Adrenal gland (tissue), 5 donors: ENCODE results near the gene SH3BP4.

ENCODE experiments used
- POLR2A ChIP-seq, 2 donors: fragments of 450-650 bp; IDR thresholded peaks; one replicate each; pipeline ENCODE4 v1.6.1; 2017; ENCODE audit warnings: antibody characterized with exemption in 2 of 2, mild to moderate bottlenecking in 2 of 2, moderate library complexity in 1 of 2
- TF ChIP-seq, protein P1 (sequence below), 6 experiments: fragments of 450-650 bp in 4 of 6; fragments of 200-600 bp in 2 of 6; sonication (generic) in 1 of 6; IDR thresholded peaks; 1 replicate in 5 of 6; 2 replicates in 1 of 6; pipeline versions ENCODE4 v1.5.1 to v1.8.0; 2016 to 2021; ENCODE audit warnings: antibody characterized with exemption in 6 of 6, mild to moderate bottlenecking in 2 of 6, moderate library complexity in 1 of 6
- donor health status: DM: no; HTN: no; CAD: no.

DNA sequence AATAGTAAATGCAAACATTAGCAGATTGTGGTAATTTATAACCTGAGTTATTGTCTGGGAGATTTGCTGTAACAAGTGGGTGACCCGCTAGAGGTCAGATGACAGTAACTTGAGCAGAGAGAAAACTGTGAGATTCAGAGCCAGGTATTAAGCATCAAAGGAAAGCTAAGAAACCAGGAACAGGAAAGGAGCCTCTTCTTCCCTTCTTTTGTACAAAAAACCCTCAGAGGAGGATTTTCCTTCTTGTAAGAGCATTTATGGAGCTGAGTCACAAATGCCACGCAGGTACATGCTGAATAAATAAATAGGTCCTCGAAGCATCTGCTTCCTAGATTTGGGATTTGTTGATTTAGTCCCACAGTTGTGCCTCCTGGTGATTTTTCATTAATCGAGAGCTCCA lies 146.5 kb downstream of the SH3BP4 start:
- TF ChIP-seq, protein P1, sequence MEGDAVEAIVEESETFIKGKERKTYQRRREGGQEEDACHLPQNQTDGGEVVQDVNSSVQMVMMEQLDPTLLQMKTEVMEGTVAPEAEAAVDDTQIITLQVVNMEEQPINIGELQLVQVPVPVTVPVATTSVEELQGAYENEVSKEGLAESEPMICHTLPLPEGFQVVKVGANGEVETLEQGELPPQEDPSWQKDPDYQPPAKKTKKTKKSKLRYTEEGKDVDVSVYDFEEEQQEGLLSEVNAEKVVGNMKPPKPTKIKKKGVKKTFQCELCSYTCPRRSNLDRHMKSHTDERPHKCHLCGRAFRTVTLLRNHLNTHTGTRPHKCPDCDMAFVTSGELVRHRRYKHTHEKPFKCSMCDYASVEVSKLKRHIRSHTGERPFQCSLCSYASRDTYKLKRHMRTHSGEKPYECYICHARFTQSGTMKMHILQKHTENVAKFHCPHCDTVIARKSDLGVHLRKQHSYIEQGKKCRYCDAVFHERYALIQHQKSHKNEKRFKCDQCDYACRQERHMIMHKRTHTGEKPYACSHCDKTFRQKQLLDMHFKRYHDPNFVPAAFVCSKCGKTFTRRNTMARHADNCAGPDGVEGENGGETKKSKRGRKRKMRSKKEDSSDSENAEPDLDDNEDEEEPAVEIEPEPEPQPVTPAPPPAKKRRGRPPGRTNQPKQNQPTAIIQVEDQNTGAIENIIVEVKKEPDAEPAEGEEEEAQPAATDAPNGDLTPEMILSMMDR (IDR thresholded peaks at IDR 0.05), result no peak
- no peak for TF ChIP-seq POLR2A (IDR thresholded peaks at IDR 0.05)
